ENCODE results near the gene ELOVL5.
"Not testable (repeated sequence)": the region's sequence is repeated elsewhere in the genome, so short reads cannot be mapped to it uniquely, and the experiment has no call there.

Gene ELOVL5

GRCh38 chr6:53305506-53306005, 43.2 kb downstream of the ELOVL5 start:
- DNase-seq (ENCODE audit: low spot score): not testable (repeated sequence)

GRCh38 chr6:53304953-53305352, 43.8 kb downstream of the ELOVL5 start:
- DNase-seq (ENCODE audit: low spot score): not testable (repeated sequence)

GRCh38 chr6:53302678-53303360, 45.9 kb downstream of the ELOVL5 start:
- DNase-seq (ENCODE audit: low spot score): no peak

- no peak for DNase-seq (ENCODE audit: low spot score)
Measured at GRCh38 chr6:53301801-53302537, 46.8 kb downstream of the ELOVL5 start.

GRCh38 chr6:53300656-53301551, 47.8 kb downstream of the ELOVL5 start:
- peak; percentile 28 for DNase-seq (ENCODE audit: low spot score)

GRCh38 chr6:53299331-53300005, 49.3 kb downstream of the ELOVL5 start:
- DNase-seq (ENCODE audit: low spot score): no peak

GRCh38 chr6:53297004-53297403, 51.7 kb downstream of the ELOVL5 start:
- no peak for DNase-seq (ENCODE audit: low spot score)

GRCh38 chr6:53295176-53295575, 53.6 kb downstream of the ELOVL5 start:
- DNase-seq (ENCODE audit: low spot score): no peak

- DNase-seq (ENCODE audit: low spot score): no peak
Measured at GRCh38 chr6:53294611-53295010, 54.1 kb downstream of the ELOVL5 start.

- peak; percentile 40 for DNase-seq (ENCODE audit: low spot score)
Measured at GRCh38 chr6:53294095-53294494, 54.7 kb downstream of the ELOVL5 start.

- no peak for DNase-seq (ENCODE audit: low spot score)
Measured at GRCh38 chr6:53293691-53294090, 55.1 kb downstream of the ELOVL5 start.

GRCh38 chr6:53290537-53291510, 57.9 kb downstream of the ELOVL5 start:
- DNase-seq (ENCODE audit: low spot score): peak; percentile 76

GRCh38 chr6:53287336-53288225, 61.2 kb downstream of the ELOVL5 start:
- no peak for DNase-seq (ENCODE audit: low spot score)

GRCh38 chr6:53284901-53285300, 63.8 kb downstream of the ELOVL5 start:
- no peak for DNase-seq (ENCODE audit: low spot score)

GRCh38 chr6:53282741-53283140, 66.0 kb downstream of the ELOVL5 start:
- no peak for DNase-seq (ENCODE audit: low spot score)

GRCh38 chr6:53282234-53282633, 66.5 kb downstream of the ELOVL5 start:
- no peak for DNase-seq (ENCODE audit: low spot score)

- DNase-seq (ENCODE audit: low spot score): no peak
Measured at GRCh38 chr6:53281518-53282215, 67.1 kb downstream of the ELOVL5 start.

- DNase-seq (ENCODE audit: low spot score): no peak
Measured at GRCh38 chr6:53280207-53280606, 68.5 kb downstream of the ELOVL5 start.

GRCh38 chr6:53279293-53279692, 69.5 kb downstream of the ELOVL5 start:
- no peak for DNase-seq (ENCODE audit: low spot score)

All from hematopoietic multipotent progenitor cell treated with erythropoietin and hydrocortisone succinate and interleukin-3 and kit ligand, for 15 days (in vitro differentiated cells).